ENCODE results near the gene RAP1GAP. TPM values are rescaled to one million over a fixed set of nuclear protein-coding genes. Genes with fewer than 3 reads are reported as not detected.

RAP1GAP gene
- total and polyA plus RNA-seq, 9 of the 15 experiments (the other 6 are each of a cell fraction or from before 2014, with no cell fraction given): 0.29 to 30.2 (median 19.2) TPM

DNA sequence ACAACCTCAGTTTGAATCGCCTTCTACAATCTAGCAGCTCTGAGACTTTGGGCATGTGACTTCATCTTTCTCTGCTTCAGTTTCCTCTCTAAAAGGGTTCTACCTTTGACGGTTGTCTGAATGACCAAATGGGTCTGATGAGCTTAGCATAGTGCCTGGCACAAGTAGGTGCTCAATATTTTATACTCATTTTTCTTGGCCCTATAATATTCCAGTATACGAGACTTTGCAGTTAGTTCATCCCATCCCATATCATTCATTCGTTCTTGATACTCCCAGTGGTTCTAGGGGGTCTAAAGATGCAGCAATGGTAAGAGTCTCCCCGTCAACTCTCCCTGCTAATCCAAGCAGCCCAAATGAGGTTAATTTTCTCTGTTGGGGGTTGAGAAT is 92.4 kb downstream of the RAP1GAP start (continued):
- TF ChIP-seq BRD9 (IDR thresholded peaks at IDR 0.05; ENCODE audit: low read depth, partially characterized antibody): no peak
- TF ChIP-seq PTTG1 (tag; IDR thresholded peaks at IDR 0.05; ENCODE audit: low read depth): no peak
- no peak for TF ChIP-seq NFIC (IDR thresholded peaks at IDR 0.05)
- TF ChIP-seq ZNF644 (tag; IDR thresholded peaks at IDR 0.05; ENCODE audit: low read depth): no peak
- no peak for TF ChIP-seq SMARCA5 (IDR thresholded peaks at IDR 0.05)
- no peak for TF ChIP-seq KHSRP (IDR thresholded peaks at IDR 0.05)
- no peak for TF ChIP-seq ZZZ3 (IDR thresholded peaks at IDR 0.05)
- 0 out of 4 replicates have a peak, but pooled peaks of 1 of the 2 experiments have one; percentile 33 for TF ChIP-seq KDM1A (IDR thresholded peaks at IDR 0.05)

DNA sequence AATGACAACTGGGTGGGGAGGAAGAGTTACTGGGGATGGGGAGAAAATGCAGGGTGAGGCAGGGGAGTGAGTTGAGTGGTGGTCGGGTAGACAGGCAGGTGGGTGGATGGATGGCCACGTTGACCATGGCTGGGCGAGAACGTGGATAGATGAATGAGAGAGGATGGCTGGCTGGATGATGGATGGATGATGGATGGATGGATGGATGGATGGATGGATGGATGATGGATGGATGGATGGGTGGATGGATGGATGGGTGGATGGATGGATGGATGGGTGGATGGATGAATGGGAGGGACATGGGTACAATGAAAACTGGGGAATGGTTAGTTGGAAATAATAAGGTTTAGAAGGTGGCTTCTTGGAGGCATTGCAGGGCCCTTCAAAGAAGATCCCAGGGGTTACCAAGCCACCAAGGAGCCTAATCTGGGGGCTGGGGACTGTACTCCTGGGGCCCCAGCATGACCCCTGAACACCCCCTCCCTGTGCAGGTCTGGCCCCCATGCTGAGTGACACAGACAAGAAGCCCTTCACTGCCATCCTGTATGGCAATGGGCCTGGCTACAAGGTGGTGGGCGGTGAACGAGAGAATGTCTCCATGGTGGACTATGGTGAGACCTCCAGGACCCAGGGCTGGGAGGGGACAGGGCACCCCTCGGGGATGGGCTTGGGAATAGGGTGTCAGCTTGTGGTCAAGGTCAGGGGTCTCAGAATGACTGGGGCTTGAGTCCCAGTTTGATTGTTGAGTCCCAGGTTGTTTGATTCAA is 92.9 kb downstream of the RAP1GAP start:
- no peaks in the 10 kb centered on the region for H3K9me3 ChIP-seq (replicated peaks; ENCODE audit: control insufficient read depth, insufficient read depth, low read depth, low read length)
- no peak for TF ChIP-seq PCBP2 (IDR thresholded peaks at IDR 0.05; ENCODE audit: low read depth, low read length, poor library complexity, severe bottlenecking)
- TF ChIP-seq HDAC1 (IDR thresholded peaks at IDR 0.05): peak in 1 of 2 experiments; percentile 27; a peak in 1 of 4 replicates
- 0 out of 2 replicates have a peak, but pooled peaks have one; percentile 29 for TF ChIP-seq EHMT2 (IDR thresholded peaks at IDR 0.05)
- TF ChIP-seq, protein P1, sequence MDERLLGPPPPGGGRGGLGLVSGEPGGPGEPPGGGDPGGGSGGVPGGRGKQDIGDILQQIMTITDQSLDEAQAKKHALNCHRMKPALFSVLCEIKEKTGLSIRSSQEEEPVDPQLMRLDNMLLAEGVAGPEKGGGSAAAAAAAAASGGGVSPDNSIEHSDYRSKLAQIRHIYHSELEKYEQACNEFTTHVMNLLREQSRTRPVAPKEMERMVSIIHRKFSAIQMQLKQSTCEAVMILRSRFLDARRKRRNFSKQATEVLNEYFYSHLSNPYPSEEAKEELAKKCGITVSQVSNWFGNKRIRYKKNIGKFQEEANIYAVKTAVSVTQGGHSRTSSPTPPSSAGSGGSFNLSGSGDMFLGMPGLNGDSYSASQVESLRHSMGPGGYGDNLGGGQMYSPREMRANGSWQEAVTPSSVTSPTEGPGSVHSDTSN (CRISPR knock-in tag; IDR thresholded peaks at IDR 0.05; ENCODE audit: low read depth): no peak
- TF ChIP-seq, protein P1 (tag; conservative IDR thresholded peaks at IDR 0.05; ENCODE audit: low read depth): peak; percentile 29; the same call in 1 of the 2 replicates
- TF ChIP-seq KDM1A (IDR thresholded peaks at IDR 0.05): peak in 1 of 2 experiments; percentile 49; a peak in 2 of 4 replicates
- in situ Hi-C loops (cut with MboI) (no loop called here), intact Hi-C loops (cut with micrococcal nuclease) (loop anchor here (10.0 kb wide), 1 partner anchor 201 kb away; no protein-coding TSS in a partner anchor)
- FAIRE-seq: no peak
- H2AFZ ChIP-seq (ENCODE audit: low read depth, low read length): no peak overlapping the region
- H3K4me3 ChIP-seq: no peak overlapping the region
- no peak for ATAC-seq
- peak overlapping the region in 1 of 2 experiments; percentile 28; a peak in 1 of 4 replicates for H3K9ac ChIP-seq (ENCODE audit: insufficient read depth in 1 of 2, low read depth in 2 of 2, low read length in 2 of 2)
- H3K79me2 ChIP-seq (ENCODE audit: control insufficient read depth, insufficient read depth, low read length): no peaks in the 10 kb centered on the region
- POLR2A ChIA-PET: interaction anchor here (0.7 to 1.5 kb wide), 2 partner anchors 9 to 11 kb away, joined by 3 to 4 read pairs; no protein-coding TSS in a partner anchor
- peaks cover 4% of the 10 kb centered on the region; the same call in 1 of the 2 replicates for H4K20me1 ChIP-seq (replicated peaks; ENCODE audit: control insufficient read depth, insufficient read depth, low read length)
- BruUV-seq (replicated peaks): no TSS peak
- H3K9me1 ChIP-seq (ENCODE audit: control insufficient read depth, insufficient read depth, low read length): no peaks in the 10 kb centered on the region
- H3K27me3 ChIP-seq (ENCODE audit: control insufficient read depth in 2 of 2, insufficient read depth in 2 of 2, low read length in 2 of 2): peaks cover 9 to 37% of the 10 kb centered on the region in 2 experiments; a peak in 4 of 5 replicates
- H3K27ac ChIP-seq (ENCODE audit: extremely low read depth, low read depth, low read length): no peak overlapping the region
- peaks cover 4 to 20% of the 10 kb centered on the region in 2 experiments; a peak in 4 of 5 replicates for H3K4me1 ChIP-seq (replicated peaks in 1 of 2; ENCODE audit: control insufficient read depth in 2 of 2, insufficient read depth in 2 of 2, low read length in 2 of 2)
- no peak overlapping the region for H3K4me2 ChIP-seq (ENCODE audit: insufficient read depth, low read length)
- DNase-seq (ENCODE audit: extremely low read depth in 1 of 4, low spot score in 3 of 4): no peak
- CTCF ChIA-PET (ENCODE audit: low intra/inter-chr PET ratio): no interaction called here
- no peaks in the 10 kb centered on the region for H3K36me3 ChIP-seq (ENCODE audit: control insufficient read depth, insufficient read depth, low read length)
- 17% methylated on average over 7 of the region's 7 CpGs for WGBS (ENCODE audit: insufficient coverage, low coverage, missing lambda C conversion rate)

Data from K562 (cell line).